ENCODE data around the gene AGPAT3.

The AGPAT3 gene

GRCh38 chr21:43976661-43977060 lies 111.6 kb downstream of the AGPAT3 start:
- Histone ChIP-seq H3K36me3 (ENCODE audit: control insufficient read depth, insufficient read depth, low read length) (no peaks in the 10 kb centered on the region), H3K9me3 (ENCODE audit: control insufficient read depth, low read length) (no peaks in the 10 kb centered on the region)

GRCh38 chr21:43978060-43978459 lies 113.0 kb downstream of the AGPAT3 start:
- Histone ChIP-seq H2AFZ (no peak overlapping the region), H3K4me3 (ENCODE audit: low read depth, low read length) (no peak overlapping the region), H3K79me2 (no peaks in the 10 kb centered on the region), H3K4me1 (no peaks in the 10 kb centered on the region), H3K36me3 (ENCODE audit: control insufficient read depth, insufficient read depth, low read length) (no peaks in the 10 kb centered on the region), H3K4me2 (ENCODE audit: low read length) (no peak overlapping the region), H3K27ac (no peak overlapping the region), H3K27me3 (ENCODE audit: control insufficient read depth, insufficient read depth, low read length) (no peaks in the 10 kb centered on the region), H3K9me3 (ENCODE audit: control insufficient read depth, low read length) (no peaks in the 10 kb centered on the region), H3K9ac (no peak overlapping the region)
- no peak for TF ChIP-seq CTCF (IDR thresholded peaks at IDR 0.05)

More at GRCh38 chr21:43976661-43977060, 111.6 kb downstream of the AGPAT3 start:
- Histone ChIP-seq H3K4me3 (ENCODE audit: low read depth, low read length) (no peak overlapping the region), H3K4me1 (no peaks in the 10 kb centered on the region), H3K27me3 (ENCODE audit: control insufficient read depth, insufficient read depth, low read length) (no peaks in the 10 kb centered on the region), H2AFZ (no peak overlapping the region), H3K4me2 (ENCODE audit: low read length) (no peak overlapping the region), H3K79me2 (no peaks in the 10 kb centered on the region), H3K9ac (no peak overlapping the region), H3K27ac (no peak overlapping the region)
- no peak for TF ChIP-seq CTCF (IDR thresholded peaks at IDR 0.05)

- Histone ChIP-seq H3K4me3 (ENCODE audit: low read depth, low read length) (no peak overlapping the region), H3K9me3 (ENCODE audit: control insufficient read depth, low read length) (no peaks in the 10 kb centered on the region), H3K27ac (no peak overlapping the region), H3K4me1 (no peaks in the 10 kb centered on the region), H2AFZ (no peak overlapping the region), H3K4me2 (ENCODE audit: low read length) (no peak overlapping the region), H3K36me3 (ENCODE audit: control insufficient read depth, insufficient read depth, low read length) (no peaks in the 10 kb centered on the region), H3K27me3 (ENCODE audit: control insufficient read depth, insufficient read depth, low read length) (no peaks in the 10 kb centered on the region), H3K9ac (no peak overlapping the region), H3K79me2 (no peaks in the 10 kb centered on the region)
- TF ChIP-seq CTCF (IDR thresholded peaks at IDR 0.05): no peak
These were observed 114.6 kb downstream of the AGPAT3 start for GRCh38 chr21:43979654-43980053.

GRCh38 chr21:43981151-43981870 lies 116.3 kb downstream of the AGPAT3 start:
- Histone ChIP-seq H3K4me3 (ENCODE audit: low read depth, low read length) (no peak overlapping the region), H3K27me3 (ENCODE audit: control insufficient read depth, insufficient read depth, low read length) (no peaks in the 10 kb centered on the region), H3K4me2 (ENCODE audit: low read length) (no peak overlapping the region), H3K27ac (no peak overlapping the region), H3K4me1 (no peaks in the 10 kb centered on the region), H2AFZ (no peak overlapping the region), H3K9me3 (ENCODE audit: control insufficient read depth, low read length) (no peaks in the 10 kb centered on the region), H3K36me3 (ENCODE audit: control insufficient read depth, insufficient read depth, low read length) (no peaks in the 10 kb centered on the region), H3K9ac (no peak overlapping the region), H3K79me2 (no peaks in the 10 kb centered on the region)
- no peak for TF ChIP-seq CTCF (IDR thresholded peaks at IDR 0.05)

- TF ChIP-seq CTCF (IDR thresholded peaks at IDR 0.05): no peak
- H3K4me1 ChIP-seq: no peaks in the 10 kb centered on the region
- H3K27me3 ChIP-seq (ENCODE audit: control insufficient read depth, insufficient read depth, low read length): no peaks in the 10 kb centered on the region
- H2AFZ ChIP-seq: no peak overlapping the region
- H3K4me3 ChIP-seq (ENCODE audit: low read depth, low read length): no peak overlapping the region
- no peak overlapping the region for H3K27ac ChIP-seq
- H3K9ac ChIP-seq: no peak overlapping the region
- no peaks in the 10 kb centered on the region for H3K36me3 ChIP-seq (ENCODE audit: control insufficient read depth, insufficient read depth, low read length)
- no peaks in the 10 kb centered on the region for H3K9me3 ChIP-seq (ENCODE audit: control insufficient read depth, low read length)
- no peak overlapping the region for H3K4me2 ChIP-seq (ENCODE audit: low read length)
- H3K79me2 ChIP-seq: no peaks in the 10 kb centered on the region
These were observed 116.8 kb downstream of the AGPAT3 start for GRCh38 chr21:43981871-43982210.

All from parathyroid adenoma (tissue), 2 donors.